Stimulated activated CD4-positive, alpha-beta T cell treated with anti-CD3 and anti-CD28 coated beads, Interleukin-12 subunit alpha, Interleukin-12 subunit beta, amount 100 ng/mL, for 24 hours (primary cell): ENCODE data around the gene FGD3.

Experiments
- DNase-seq, 2 experiments: peaks; one replicate each; pipeline ENCODE4 v3.0.0-alpha.2; 2020; ENCODE audit warnings: low read depth in 2 of 2

Gene FGD3

GRCh38 chr9:92954886-92955285 lies 7.6 kb downstream of the FGD3 start:
- no peak for DNase-seq

DNA sequence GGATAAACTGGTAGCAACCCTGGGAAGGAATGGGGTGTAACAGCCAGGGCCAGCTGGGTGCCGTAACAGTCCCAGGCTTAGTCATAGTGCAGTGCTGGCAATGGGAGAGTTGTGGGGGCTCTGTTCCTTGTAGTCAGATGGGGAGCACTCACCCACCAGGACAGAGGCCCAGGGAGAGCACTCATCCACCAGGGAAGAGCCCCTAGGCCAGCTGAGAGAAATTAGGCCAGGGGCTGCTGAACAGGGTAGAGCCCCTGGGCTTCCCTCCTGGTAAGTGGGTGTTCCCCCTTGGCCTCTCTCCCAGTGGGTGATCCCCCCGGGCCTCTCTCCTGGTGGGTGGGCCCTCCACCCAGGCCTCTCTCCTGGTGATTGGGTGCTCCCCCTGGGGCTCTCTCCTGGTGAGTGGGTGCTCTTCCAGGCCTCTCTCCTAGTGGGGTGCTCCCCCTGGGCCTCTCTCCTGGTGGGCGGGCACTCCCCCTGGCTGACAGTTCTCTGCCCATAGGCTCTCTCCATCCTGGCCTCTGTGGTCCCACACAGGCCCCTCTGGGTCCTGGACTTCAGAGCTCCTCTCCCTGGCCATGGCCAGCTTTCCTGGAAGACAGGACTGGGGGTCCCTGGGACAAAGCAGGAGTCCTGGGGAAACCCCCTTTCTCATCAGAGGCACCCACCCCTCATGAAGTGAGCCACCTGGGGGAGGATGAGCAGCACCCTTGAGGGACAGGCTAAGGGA lies 13.4 kb downstream of the FGD3 start:
- no peak for DNase-seq

DNA sequence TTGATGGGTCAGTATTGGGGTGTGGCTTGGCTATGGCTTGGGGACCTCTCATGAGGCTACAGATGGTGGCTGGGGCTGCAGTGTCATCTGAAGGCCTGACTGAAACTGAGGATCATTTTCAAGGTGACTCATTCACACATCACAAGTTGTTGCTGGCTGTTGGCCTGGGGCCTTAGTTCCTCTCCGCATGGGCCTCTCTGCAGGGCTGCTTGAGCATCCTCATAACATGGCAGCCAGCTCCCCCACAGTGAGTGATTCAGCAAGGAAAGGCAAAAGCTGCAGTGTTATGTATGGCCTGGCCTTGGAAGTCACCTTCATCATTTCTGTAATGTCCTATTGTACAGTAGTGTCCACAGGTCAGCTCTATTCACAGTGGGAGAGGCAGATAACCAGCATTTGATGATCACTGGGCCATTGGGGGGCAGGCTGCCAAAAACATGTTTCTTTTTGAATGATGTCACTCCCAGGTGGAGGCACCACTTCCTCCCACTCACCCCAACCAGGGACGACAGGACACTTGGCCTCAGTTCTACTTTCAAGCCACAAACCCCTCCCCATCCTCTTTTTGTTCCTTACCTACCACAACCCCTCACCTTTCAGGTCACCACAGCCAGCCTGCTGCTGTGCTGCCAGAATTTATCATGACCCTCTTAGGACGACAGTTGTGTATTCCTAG lies 14.4 kb downstream of the FGD3 start:
- DNase-seq: peak in 1 of 2 experiments; percentile 32

DNA sequence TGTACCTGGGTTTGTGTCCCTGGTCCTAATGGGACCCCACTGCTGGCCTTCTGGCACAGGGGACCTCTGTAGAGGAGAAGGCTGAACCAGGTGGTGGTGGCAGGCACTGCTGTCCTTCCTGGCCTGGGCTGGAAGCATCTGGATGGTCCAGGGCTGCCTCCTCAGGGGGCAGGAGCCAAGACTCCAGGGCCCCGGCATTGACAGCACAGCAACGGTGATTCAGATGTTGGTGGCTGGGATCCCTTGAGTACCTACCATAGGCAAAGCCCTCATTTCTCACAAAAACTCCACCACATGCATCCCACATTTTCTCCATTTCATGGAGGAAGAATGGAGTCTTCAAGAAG lies 15.0 kb downstream of the FGD3 start:
- no peak for DNase-seq

GRCh38 chr9:92962846-92963245 lies 15.5 kb downstream of the FGD3 start:
- no peak for DNase-seq

DNA sequence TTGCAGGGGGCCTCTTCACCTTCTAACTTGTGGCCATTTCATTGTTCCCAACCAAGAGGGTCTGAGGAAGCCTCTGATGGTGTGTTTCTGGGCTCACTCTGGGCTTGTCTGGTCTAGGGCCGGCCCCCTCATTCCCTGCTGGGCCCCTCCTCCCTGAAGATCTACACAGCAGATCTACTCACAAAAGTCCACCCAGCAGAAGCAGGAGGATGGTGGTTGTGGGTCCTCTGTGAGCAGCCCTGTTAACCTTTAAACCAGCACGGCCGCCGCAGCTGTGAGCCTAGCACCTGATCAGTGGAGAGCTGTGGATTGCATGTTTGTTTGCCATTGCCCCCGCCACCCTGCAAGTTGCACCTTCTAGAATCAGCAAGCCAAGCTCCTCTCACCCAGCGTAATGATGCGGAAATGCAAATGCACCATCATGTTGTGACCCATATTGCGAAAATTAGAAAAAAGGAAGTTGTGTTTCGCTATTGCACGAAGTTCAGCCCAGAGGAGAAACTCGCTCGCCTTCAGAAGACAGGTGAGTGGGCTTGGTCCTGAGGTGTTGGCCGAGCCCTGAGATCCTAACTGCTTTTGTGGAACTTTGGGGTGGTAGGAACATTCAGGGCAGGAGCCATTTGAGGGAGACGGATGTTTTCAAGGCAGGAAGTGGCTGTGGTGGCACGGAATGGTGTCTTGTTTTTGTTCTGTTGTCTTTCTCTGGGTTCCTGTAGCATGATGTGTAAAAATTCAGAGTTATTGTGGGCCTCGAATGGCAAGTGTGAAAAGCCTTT lies 16.7 kb downstream of the FGD3 start:
- DNase-seq: peak in 1 of 2 experiments; percentile 51

DNA sequence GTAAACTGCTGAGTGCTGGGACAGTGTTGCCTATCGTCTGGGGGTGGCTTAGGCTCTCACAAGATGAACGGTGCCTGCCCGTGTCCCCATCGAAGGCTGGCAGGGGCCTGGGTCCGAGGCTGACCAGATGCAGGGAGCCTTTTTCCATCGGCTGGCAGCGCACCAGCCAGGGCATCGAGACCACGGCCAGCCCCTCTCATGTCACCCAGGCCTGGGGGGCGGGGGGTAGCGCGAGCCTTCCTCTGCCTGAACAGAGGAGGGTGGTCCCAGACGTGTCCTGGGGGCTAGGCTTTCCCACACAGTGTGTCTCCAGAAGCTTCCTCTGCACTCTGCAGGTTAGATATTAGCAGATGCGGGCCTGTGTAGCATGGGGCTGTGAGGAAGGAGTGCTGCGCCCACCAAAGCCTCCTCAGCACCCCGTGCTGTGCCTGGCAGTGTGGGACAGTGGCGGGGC lies 17.3 kb downstream of the FGD3 start:
- DNase-seq: no peak

DNA sequence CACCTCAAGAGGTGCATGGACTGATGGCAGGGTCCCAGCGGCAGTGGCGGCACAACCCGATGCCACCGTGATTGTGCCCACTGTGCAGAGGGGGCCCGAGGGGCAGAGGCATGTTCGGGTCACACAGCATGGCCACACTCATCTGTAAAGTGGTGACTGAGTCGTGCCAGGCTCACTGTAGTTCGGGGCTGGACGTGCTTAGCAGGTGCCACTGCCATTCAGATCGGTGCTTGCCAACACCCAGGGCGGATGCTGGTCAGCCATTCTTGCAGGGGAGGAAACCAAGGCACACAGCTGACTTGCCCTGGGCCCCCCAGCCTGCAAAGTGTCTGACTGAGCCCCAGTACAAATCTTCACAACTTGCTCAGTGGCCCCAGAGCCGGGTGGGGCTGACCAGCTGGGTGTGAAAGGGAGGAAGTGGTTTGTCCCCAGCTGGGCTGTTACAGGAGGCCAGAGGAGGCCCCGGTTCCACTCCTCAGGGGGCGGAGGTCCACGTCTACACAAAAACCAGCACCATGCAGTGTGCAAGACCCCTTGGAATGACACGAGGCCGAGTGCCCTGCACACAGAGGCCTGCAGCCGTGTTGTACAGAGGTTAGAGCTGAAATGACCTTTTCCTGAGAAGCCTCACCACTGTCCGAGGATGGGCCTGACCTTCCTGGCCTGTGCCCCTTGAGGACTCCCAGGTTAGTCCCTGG lies 17.9 kb downstream of the FGD3 start:
- no peak for DNase-seq

- DNase-seq: no peak
These were observed 18.6 kb downstream of the FGD3 start for GRCh38 chr9:92965759-92966517.

- no peak for DNase-seq
These were observed 19.1 kb downstream of the FGD3 start for GRCh38 chr9:92966518-92966800.

GRCh38 chr9:92968081-92968480 lies 20.8 kb downstream of the FGD3 start:
- DNase-seq: no peak

DNA sequence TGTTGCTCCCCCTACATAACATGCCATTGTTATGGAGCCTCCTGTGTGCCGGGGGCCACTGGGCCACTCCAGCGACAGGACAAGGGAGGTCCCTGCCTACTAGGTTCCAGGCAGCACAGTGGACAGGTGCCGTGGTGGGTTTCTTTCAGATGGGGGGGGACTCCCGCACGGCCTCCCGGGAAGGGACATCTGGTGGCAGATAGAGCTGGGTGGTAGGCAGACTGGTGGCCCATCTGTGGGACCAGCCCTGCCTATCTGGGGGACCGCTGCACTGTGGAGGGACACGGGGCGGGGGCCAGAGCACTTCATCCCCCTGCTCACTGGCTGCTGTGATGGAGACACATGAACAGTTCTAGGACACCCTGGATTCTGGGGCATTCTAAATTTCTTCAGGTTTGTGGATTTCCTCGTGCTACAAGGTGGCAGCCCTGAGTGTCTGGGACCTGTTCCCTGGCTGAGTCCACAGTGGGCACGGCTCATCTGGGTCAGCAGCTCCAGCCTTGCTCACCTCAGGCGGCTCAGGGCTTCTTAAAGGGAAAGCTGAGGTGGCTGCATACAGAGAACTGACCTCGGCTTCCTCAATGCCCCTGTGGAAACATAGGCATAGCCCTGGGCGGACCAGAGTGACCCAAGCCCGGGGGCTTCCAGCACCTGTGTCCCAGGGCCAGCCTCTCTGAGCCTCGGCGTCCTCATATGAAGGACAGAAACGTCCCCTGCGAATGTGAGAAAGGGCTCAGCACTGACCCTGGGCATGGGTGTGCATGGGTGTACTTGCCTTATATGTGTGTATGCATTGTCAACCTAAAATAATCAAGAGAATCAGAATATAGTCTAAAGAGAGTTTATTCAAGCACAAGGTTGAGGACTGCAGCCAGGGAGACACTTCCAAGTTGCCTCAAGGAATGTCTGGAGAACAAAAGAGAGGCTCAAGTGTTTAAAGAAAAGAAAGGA lies 22.5 kb downstream of the FGD3 start:
- DNase-seq: no peak

- no peak for DNase-seq
These were observed 23.2 kb downstream of the FGD3 start for GRCh38 chr9:92970467-92970923.

DNA sequence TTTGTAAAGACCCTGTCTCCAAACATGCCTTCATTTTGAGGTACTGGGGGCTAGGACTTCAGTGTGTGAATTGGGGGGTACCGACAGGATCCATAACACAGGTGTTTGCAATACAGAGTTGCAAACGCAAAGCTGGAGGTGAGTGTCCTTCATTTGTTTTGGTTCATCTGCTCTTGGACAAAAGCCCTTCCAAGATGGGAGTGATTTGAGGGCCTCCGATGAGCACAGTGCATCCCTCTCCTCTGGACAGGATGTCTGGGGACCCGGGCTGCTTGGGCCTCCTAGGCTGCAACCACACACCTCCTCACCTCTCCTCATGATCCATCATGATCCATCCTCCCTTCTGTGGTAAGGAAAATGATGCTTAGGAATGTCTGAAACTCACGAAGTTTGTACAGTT lies 23.8 kb downstream of the FGD3 start:
- DNase-seq: no peak

DNA sequence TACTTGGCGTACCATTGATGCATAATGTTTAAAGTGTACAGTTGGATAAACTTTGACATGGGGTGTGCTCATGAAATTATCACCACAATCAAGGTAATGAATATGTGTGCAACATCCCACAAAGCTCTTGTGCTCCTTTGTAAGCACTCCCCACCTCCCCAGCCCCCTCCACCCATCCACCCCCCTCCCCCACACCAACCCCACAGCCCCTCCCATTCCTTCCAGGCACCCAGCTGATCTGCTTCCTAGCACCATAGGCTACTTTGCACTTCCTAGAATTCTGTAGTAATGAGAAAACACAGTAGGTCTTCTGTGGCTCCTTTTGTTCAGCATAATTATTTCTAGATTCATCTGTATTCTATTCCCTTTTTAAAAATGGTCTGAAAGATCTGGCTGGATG lies 24.5 kb downstream of the FGD3 start:
- no peak for DNase-seq

- no peak for DNase-seq
These were observed 26.4 kb downstream of the FGD3 start for GRCh38 chr9:92973700-92974099.

GRCh38 chr9:92974161-92974661 lies 26.9 kb downstream of the FGD3 start:
- no peak for DNase-seq

DNA sequence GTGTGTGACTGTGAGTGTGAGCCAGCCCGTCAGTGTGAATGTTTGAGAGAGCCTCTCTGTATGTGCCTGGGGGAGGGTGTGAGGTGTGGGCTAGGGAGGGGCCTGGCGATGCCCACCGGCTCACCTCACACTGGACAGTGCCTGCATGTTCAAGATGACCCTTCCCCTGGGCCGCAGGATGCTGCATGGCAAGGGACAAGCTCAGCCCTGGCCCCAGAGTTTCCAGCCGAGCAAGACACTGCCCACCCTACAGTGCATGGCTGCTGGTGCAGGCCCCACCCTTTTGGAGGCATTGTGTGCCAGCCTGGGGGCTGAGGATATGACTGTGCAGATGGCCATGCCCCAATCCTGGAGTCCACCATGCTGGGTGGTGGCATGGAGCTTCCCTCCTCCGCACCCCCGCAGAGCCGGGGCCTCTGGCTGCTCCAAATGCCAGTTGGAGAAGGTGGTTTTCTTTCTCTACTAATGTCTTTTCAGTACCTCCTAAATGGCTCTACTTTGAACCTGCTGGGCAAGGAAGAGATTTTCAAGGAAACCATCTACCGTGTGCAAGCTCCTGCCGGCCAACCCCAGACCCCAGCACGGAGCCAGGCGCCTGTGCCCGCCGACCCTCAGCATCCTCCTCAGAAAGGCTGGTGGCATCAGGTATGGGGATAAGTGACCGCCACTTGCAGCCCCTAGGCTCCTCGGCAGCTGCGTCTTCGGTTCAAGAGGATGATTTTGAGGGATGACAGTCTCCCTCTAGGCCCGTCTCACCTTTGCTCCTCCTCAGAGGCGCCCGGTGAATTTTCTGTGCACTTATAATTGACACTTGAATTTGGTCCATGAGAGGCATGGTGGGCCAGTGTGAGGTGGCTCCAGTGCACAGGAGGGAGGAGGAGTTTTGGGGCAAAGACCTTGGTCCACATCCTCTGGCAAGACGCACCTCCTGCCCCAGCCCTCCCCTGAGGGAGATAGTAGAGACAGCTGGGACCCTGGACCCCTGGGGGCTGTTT lies 27.7 kb downstream of the FGD3 start:
- DNase-seq: no peak

DNA sequence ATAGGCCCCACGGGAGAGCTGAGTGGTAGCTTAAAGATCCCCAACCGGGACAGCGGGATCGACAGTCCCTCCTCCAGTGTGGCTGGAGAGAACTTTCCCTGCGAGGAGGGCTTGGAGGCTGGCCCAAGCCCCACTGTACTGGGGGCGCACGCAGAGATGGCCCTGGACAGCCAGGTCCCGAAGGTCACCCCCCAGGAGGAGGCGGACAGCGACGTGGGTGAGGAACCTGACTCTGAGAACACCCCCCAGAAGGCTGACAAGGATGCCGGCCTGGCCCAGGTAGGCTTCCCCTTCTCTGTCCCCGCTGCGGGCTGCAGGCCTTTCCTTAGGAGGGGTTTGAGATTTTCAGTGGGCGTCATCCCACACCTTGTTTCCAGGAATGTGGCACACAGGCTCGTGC lies 29.1 kb downstream of the FGD3 start:
- no peak for DNase-seq
